SK-N-MC (cell line): Measurements from ENCODE around the gene GRIFIN.

Experiments used
- EZH2 ChIP-seq: fragments of 200-600 bp; sonication (generic); IDR thresholded peaks from one replicate; pipeline ENCODE4 v1.6.1; 2017; ENCODE audit warnings: antibody characterized with exemption
- POLR2AphosphoS5 ChIP-seq: IDR thresholded peaks from 2 replicates; pipeline ENCODE4 v1.6.1; 2012; ENCODE audit warnings: mild to moderate bottlenecking, low read depth, low read length, borderline replicate concordance

DNA sequence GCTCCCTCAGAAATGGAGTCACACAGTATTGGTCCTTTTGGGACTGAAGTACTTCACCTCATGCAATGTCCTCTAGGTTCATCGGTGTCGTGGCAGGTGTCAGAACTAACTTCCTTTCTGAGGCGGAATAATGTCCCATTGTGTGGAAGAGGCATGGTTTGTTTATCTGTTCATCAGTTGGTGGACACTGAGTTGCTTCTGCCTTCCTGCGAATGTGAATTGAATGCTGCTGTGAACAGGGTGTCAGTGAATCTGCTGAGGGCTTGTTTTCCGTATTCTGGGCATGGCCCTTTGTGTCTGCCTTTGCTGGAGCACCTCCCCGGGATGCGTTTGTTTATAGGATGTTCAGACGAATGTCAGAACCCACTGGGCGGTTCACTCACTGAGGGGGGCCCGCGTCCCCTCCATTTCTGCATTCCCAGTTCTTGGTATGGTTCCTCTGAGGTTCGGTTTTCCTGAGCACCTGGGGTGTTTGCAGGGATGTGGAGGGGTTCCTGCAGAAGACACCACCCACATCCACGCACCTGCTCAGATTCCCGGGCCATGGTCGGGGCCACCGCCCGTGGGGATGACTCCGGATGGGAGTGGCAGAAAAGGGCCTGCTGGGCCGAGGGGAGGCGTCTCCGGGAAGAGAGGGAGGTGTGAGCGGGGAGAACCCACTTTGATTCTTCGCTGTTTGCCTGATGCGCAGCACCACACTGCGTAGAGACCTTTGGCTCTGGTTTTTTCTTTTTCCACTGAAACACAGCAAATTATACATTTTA is 39.7 kb downstream of the GRIFIN start:
- TF ChIP-seq POLR2AphosphoS5: no peak
- TF ChIP-seq EZH2: no peak
